ENCODE measurements around the gene DEXI.

GRCh38 chr16:10881479-10882030, 60.7 kb downstream of the DEXI start:
- TF ChIP-seq CTCF (IDR thresholded peaks at IDR 0.05) (no peak), POLR2A (IDR thresholded peaks at IDR 0.05) (no peak), POLR2AphosphoS5 (IDR thresholded peaks at IDR 0.05; ENCODE audit: insufficient read depth in 1 of 2, low read depth in 1 of 2) (no peak)
